NCI-H1930 (cell line): ENCODE data around the gene BTF3L4.
A peak's percentile ranks its signal among the peaks of the same experiment; 100 is the strongest.
"Not testable (repeated sequence)": the region's sequence is repeated elsewhere in the genome, so short reads cannot be mapped to it uniquely, and the experiment has no call there.

Experiments
- DNase-seq, 2 experiments: peaks; one replicate each; lab custom pipeline; 2025; lab: John Stamatoyannopoulos, UW

BTF3L4 gene

DNA sequence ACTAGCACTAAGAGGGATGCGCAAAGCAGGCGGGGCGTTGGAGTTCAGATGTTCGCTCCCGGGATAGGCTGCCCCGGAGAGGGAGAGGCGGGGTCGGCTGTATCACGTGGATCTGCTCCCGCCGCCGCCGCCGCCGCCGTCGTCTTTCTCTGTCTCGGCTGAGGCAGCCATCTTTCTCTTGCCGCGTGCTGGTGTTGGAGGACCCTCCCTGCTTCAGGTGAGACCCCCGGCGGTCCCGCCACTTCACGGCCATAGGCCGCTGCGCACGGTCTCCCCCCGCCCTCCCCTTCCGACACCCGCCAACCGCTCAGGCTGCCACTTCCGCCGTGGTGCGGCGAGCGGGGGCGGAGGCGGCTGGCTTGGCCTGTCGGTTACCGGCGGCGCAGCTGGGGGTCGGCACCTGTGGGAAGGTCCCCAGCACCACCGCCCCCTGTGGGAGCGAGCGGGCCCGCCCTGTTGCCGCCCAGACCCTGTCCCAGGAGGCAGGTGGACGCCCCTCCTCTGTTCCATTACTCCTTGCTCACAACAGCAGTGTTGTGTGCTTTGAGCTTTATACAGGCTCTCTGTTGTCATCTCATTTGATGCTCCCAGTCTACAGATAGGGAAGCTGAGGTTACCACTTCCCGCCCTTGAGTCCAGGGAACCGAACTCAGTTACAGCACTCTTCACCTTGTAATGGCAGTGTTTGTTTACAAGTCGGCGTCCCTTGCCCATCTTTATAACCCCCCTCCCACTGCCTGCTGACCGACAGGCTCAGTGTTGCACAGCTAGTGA, at the start of gene BTF3L4:
TSS of gene BTF3L4 (plus strand) at position 133 of the 774 bp plus-strand sequence. CDS start 3,553 bp downstream, outside the sequence.
- peak; percentile 91 to 92 for DNase-seq

DNA sequence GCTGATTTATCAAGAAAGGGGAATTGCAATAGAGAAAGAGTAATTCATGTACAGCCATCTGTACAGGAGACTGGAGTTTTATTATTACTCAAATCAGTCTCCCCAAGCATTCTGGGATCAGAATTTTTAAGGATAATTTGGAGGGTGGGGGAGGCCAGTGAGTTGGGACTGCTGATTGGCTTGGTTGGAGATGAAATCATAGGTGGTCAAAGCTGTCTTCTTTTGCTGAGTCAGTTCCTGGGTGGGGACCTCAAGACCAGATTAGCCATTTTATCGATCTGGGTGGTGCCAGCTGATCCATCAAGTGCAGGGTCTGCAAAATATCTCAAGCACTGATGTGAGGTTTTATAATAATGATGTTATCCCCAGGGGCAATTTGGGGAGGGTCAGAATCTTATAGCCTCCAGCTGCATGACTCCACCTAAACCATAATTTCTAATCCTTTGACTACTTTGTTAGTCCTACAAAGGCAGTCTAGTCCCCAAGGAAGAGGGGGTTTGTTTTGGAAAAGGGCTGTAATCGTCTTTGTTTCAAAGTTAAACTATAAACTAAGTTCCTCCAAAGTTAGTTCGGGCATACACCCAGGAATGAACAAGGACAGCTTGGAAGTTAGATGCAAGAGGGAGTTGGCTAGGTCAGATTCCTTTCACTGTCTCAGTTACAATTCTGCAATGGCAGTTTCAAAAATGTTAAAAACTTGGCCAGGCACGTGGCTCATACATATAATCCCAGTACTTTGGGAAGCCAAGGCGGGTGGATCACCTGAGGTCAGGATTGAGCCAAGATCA, 48.7 kb upstream of the BTF3L4 start:
- DNase-seq: no peak

DNA sequence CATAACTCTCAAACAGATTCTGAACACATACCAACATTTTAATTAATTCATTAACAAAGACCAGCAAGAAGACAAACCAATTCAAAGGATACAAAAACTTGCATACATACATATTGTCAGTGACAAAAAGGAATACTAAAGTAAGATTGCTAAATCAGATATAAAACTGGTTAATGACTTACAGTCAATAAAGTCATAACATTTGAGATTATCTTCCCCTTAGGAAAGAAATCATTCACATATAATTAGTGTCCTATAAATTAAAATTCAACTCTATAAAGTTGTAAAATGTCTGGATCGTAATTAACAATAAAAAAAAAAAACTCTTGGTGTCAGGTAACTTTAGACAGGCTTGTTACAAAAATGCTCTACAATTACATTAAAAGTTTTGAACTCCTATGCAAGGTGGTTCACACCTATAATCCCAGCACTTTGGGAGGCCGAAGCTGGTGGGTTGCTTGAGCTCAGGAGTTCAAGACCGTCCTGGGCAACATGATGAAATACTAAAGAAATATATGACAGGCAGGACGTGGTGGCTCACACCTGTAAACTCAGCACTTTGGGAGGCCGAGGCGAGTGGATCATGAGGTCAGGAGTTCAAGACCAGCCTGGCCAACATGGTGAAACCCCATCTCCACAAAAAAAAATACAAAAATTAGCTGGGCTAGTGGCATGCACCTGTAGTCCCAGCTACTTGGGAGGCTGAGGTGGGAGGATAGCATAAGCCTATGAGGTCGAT, 47.9 kb upstream of the BTF3L4 start:
- DNase-seq: no peak

DNA sequence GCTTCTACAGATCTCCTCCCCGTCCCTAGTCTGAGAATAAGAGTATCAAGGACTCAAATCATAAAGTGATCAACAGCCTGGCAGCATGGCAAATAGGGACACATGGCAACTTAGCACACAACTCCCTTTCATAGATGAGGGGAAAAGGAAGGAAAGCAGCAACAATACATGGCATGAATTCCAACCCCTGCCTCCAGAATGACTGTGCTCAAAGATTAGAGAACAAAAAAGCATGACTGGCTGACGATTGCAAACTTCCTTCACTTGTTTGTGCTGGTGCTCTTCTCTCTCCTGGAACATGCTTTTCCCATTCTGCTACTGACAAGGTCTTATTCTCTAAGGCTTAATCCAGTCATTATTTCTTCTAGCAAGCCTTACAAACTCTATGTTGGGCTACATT, 34.0 kb upstream of the BTF3L4 start:
- DNase-seq: no peak

DNA sequence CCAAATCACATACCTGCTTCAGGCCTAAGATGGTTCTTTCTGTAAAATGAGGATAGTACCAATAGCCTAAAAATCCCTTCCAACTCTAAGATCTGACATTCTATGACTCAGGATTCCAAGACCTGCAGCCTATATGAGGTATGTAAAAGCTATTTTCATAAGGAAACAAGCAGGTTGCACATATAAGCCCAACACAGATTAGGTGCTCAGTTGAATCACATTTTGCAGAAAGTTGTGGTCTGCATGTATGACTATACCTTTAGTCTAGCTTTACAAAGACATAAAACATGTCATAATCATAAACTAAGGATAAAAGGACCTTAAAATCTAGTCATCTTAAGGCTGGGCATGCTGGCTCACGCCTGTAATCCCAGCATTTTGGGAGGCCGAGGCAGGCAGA, 29.8 kb upstream of the BTF3L4 start:
- no peak for DNase-seq

DNA sequence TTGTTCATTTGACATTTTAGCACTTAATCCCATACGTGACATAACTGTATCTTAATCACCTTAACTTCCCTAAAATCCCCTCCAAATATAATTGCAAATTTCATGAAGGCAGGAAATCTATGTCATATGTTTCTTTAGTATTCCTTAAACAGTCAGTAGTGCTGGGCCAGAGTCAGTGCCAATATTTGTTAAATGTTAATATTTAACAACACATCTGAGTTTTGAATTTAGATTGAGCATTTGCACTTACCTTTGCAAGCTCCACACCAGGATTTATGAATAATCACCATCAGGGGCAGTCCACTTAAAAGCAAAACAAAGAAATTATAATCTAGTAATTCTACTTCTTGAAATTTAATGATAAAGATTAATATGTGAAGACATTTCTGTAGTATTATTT, 27.8 kb upstream of the BTF3L4 start:
- no peak for DNase-seq

DNA sequence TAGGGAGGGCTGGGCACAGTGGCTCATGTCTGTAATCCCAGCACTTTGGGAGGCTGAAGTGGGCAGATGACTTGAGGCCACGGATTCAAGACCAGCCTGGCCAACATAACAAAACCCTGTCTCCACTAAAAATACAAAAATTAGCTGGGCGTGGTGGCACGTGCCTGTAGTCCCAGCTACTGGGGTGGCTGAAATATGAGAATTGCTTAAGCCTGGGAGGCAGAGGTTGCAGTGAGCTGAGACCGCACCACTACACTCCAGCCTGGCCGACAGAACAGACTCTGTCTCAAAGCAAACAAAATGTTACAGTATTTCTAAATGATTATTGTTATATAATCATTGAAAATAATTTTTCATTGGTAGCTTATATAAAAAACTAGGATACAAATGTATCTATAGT, 27.3 kb upstream of the BTF3L4 start:
- DNase-seq: not testable (repeated sequence)

DNA sequence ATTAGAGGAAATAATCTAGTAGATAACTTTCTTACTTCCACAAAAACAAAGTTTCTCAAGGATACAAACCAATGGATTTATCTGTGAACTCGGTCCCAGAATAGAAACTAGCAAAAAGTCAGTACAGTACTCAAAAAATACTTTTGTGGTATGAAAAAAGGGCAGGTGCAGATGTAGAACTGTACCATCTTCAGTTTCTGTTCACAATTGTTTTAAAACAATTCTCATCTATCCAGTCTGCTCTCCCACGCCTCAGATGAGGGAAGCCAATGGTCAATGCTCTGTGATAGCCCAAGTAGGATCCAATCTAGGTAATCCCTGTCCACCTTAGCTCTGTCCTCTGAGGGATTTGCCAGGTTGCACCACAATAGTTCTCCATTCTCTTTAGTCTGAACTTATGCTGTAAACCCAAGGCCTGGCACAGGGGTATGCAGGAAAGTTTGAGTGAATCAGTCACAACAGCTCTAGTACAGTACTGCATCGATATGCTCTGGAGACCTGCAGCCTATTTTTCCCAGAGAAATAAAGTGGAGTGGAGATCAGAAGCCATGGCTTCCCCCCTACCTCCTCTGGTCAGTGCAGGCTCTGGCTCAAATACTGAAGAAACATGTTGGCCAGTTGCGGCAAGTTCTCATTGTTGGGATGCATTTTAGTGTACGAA, 23.8 kb upstream of the BTF3L4 start:
- no peak for DNase-seq

DNA sequence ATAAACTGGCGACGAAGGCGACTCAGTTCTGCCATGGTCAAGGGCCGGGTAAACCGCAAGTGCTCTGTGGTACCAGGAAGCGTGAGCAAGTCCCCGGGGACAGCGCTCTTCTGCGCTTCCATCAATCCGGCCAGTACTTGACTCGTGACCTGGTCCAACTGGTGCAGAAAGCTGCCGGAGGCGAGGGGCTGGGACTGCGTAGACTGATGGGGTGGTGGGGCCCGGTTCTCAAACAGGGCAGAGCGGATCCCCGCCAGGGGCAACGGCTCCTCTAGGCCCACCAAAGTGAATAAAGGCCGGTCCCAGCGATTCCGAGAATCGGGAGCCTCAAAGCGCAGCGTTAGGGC, 23.3 kb upstream of the BTF3L4 start:
- peak in 1 of 2 experiments; percentile 27 for DNase-seq

DNA sequence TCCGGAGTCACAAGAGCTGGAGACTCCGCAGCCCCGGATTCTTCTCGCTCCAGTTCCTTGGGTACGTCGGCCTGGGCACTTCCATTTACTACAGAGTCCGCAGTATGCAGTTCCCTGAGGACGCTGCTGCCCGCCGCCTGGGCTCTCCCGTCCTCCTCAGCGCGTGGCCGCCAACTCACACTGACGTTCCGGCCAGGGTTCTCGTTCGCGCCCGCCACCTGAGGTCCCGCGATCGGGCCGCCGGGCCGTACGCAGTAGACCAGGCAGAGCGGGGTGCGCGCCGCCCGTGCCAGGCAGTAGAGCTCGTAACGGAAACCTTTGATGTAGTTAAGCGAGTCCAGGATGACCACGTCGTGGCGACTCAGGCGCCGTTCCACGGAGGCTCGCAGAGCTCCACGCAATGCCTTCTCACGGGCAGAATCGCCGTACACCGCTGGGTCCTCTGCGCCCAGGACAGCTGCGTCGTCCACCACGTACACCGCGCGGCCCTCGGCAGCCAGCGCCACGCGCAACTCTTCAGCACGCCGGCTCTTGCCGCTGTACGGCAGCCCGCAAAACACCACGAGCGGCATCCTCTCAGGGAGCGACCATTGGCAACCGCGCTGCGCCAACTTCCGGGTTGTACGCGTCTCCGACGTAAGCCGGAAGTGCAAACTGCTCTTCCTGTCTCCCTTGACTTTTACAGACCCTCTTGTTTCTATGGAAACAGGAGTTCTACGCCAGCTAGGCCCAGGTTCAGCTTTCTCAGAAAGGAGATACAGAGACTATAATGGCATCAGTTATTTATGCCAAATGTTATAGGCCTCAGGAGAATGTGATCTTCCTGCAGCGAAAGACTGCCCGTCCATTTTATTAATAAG, 22.7 kb upstream of the BTF3L4 start, which contains the start of gene KTI12:
TSS of gene KTI12 (minus strand) at position 621 of the 860 bp plus-strand sequence. CDS start at position 572, 49 bp downstream.
- DNase-seq: peak; percentile 81

DNA sequence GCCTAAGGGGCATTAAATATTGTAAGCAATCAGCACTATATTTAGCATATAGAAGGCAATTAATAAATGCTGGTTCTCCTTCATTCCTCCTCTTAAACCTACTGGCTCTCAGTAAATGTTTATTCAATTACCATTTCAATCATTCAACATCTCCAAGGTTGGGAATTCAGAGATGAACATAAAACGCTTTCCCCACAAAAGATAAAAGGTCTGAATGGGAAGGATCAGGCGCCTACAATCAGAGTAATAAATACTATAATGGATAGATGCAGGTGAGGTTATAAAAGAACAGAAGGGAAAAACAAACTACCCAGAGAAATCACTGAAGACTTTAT, 22.1 kb upstream of the BTF3L4 start:
- DNase-seq: no peak

DNA sequence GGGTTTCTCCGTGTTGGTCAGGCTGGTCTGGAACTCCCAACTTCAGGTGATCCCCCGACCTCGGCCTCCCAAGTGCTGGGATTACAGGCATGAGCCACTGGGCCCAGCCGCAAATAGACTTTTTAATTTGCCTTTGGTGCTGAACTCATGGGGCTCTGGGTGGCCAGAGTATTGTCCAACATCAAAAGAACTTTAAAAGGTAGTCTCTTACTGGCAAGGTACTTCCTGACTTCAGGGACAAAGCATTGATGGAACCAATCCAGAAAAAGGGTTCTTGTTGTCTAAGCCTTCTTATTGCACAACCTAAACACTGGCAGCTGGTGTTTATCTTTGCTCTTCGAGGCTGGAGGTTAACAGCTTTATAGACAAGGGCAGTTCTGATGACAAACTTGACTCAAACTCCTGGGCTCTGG, 18.7 kb upstream of the BTF3L4 start:
- DNase-seq: no peak

DNA sequence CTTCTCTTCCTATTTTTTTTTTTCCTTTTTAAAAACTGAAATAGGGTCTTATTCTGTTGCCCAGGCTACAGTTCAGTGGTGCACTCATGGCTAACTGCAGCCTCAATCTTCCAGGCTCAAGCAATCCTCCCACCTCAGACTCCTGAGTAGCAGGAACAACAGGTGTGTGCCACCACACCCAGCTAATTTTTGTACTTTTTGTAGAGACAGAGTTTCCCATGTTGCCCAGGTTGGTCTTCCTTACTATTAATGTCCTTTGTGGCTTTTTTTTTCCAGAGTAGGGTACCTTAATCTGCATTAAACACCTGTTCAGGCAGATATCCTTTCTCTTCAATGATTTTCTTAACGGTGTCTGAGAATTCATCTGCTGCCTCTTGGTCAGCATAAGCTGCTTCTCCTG, 18.2 kb upstream of the BTF3L4 start:
- DNase-seq: no peak

DNA sequence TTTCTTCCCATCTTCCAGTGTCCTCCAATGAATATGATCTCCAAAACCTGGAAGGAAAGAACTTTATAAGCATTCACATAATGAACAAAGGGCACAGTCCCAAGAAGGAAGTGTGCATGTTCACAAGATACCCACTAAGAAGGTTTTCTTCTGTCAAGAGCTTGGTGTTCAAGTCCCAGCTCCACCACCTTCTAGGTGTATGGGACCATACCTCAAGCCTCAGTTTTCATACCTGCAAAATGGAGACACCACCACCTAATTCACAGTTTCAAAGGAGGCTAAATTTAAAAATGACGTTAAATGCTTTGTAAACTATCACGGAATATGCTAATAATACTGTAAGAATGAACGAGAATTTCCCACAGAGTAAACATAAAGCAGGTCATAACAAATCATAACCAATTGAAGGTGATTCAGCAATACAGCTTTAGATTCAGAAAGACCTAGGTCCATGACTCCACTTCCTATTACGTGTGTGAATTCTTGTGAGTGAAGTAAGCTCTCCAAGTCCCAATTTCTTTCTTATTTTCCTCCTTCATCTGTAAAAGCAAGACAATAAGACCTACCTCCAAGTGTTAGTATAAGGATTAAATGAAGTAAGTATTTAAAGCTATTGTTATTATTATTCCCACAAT, 14.4 kb upstream of the BTF3L4 start:
- DNase-seq: no peak

DNA sequence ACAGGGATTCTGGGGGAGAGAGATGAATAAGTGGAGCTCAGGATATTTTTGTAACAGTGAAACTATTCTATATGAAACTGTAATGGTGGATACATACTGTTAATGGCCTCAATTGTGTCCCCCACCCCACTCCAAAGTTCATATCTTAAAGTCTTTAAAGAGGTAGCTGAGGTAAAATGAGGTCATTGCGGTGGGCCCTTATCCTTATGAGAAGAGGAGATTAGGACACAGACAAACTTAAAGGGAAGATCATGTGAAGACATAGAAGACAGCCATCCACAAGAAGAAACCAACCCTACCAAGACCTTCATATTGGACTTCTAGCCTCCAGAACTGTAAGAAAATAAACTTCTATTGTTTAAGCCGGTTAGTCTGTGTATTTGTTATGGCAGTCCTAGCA, 10.9 kb upstream of the BTF3L4 start:
- DNase-seq: no peak

DNA sequence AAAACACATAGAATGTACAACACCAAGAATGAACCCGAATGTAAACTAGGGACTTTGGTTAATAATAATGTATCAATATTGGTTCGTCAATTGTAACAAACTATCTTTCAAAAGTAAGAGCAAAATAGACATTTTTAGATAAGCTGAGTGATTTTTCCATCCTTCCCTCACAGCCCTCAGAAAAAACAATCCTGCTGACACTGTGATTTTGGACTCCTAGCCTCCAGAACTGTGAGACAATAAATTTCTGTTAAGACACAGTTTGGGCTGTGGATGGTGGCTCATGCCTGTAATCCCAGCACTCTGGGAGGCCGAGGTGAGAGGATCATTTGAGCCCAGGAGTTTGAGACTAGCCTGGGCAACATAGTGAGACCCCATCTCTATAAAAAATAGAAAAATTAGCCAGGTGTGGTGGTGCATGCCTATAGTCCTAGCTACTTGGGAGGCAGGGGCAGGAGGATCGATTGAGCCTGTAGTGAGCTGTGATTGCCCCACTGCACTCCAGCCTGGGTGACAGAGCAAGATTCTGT, 10.4 kb upstream of the BTF3L4 start:
- DNase-seq: not testable (repeated sequence)

DNA sequence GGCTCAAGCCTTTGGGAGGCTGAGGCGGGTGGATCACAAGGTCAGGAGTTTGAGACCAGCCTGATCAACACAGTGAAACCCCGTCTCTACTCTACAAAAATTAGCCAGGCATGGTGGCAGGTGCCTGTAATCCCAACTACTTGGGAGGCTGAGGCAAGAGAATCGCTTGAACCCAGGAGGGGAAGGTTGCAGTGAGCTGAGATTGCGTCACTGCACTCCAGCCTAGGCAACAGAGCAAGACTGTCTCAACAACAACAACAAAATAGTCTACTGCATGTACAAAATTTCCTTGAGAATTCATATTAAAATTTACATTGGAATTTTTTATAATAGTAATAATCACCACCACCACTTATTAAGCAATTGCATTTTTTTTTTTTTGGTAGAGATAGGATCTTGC, 6.8 kb upstream of the BTF3L4 start:
- DNase-seq: not testable (repeated sequence)

DNA sequence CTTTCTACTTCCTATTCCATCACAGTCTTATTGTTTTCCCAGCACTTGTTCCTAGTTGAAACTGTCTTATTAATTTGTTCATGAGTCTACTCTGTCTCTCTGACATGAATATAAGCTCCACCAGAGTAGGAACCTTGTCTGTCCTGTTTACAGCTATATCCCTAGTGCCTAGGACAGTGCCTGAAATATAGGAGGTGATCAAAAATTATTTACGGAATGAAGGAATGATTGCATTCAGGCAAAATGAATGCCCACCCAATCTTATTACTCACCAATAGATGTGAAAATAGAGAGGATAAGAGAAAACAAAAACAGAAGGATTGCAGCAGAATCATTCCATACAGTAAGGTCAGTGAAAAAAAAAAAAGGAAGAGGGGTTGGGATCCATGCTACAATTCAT, 2.2 kb upstream of the BTF3L4 start:
- DNase-seq: no peak

DNA sequence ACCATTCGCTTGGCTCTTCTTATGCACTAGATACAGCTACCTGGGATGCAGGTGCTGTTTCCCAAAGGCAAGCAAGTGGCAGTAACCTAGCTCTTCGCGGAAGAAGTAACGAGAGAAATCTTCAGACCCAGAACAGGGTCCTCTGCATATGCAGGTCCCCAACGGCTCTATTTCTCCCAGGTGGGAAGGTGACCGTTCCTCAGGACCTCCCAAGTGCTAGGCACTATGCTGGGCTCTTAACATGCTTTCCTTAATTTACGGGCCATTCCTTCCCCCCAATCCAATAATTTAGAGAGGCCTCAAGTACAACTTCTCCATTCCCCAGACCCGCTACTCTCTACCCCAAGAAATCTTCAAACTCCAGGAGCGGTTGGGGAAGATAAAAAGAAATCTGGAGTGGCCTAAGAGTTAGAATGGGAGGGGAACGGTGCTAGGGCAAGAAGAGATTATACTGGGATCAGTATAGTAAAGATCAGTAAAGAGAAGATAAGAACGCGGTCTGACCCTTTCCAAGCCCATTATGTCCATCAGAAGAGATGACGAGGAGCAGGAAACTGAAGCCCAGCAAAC, 1.5 kb upstream of the BTF3L4 start:
- no peak for DNase-seq
